ENCODE measurements around the gene SYS1.

SYS1 gene

GRCh38 chr20:45355209-45356084 lies 7.5 kb upstream of the SYS1 start:
- no peak overlapping the region for H3K4me2 ChIP-seq (ENCODE audit: low read length)
- no peak overlapping the region for H3K14ac ChIP-seq (ENCODE audit: low read length)
- no peak overlapping the region for H2AK5ac ChIP-seq (ENCODE audit: low read length)
- H3K9ac ChIP-seq (ENCODE audit: low read length), result no peak overlapping the region
- peaks cover 17% of the 10 kb centered on the region for H3K79me1 ChIP-seq (ENCODE audit: low read length)
- no peaks in the 10 kb centered on the region for H3K27me3 ChIP-seq (ENCODE audit: insufficient read depth, low read length)
- no peaks in the 10 kb centered on the region for H3K36me3 ChIP-seq (ENCODE audit: control insufficient read depth in 1 of 2, insufficient read depth in 2 of 2, low read length in 2 of 2)
- H3K4me3 ChIP-seq (ENCODE audit: low read depth, low read length), result no peak overlapping the region
- H3K4me1 ChIP-seq (ENCODE audit: control insufficient read depth in 1 of 2, insufficient read depth in 2 of 2, low read length in 2 of 2), result peaks cover 21 to 28% of the 10 kb centered on the region in 2 experiments
- H2AFZ ChIP-seq (ENCODE audit: insufficient read depth, low read length, poor library complexity), result no peak overlapping the region
- H3K18ac ChIP-seq (ENCODE audit: low read length), result no peak overlapping the region
- no peak overlapping the region for H3K23ac ChIP-seq (ENCODE audit: low read length)
- no CpG with 5 or more reads among the region's 5 CpGs for WGBS (ENCODE audit: extremely low coverage, insufficient coverage, insufficient read length)
- peak overlapping the region; percentile 34 for H2BK12ac ChIP-seq (ENCODE audit: low read length)
- H3K9me3 ChIP-seq (ENCODE audit: insufficient read depth, low read depth, low read length), result no peaks in the 10 kb centered on the region
- no peak overlapping the region for H3K27ac ChIP-seq (ENCODE audit: low read depth, low read length)
- H3K4ac ChIP-seq (ENCODE audit: low read depth, low read length), result no peak overlapping the region
- peak; percentile 24 to 32 for DNase-seq
- no peak overlapping the region for H4K91ac ChIP-seq (ENCODE audit: low read depth, low read length)
- no peak overlapping the region for H2BK5ac ChIP-seq (ENCODE audit: low read depth, low read length, poor library complexity)
- H2BK120ac ChIP-seq (ENCODE audit: insufficient read depth, low read length, poor library complexity), result no peak overlapping the region
- no peak overlapping the region for H4K12ac ChIP-seq (ENCODE audit: low read depth, low read length)
- peaks cover 2% of the 10 kb centered on the region for H3K79me2 ChIP-seq (ENCODE audit: control insufficient read depth, insufficient read depth, low read length, poor library complexity)
- no peak overlapping the region for H4K8ac ChIP-seq (ENCODE audit: low read depth, low read length)

GRCh38 chr20:45358282-45359068 lies 4.5 kb upstream of the SYS1 start:
- H2BK5ac ChIP-seq (ENCODE audit: low read depth, low read length, poor library complexity), result peak overlapping the region; percentile 6
- peak in 1 of 2 donors; percentile 38 for DNase-seq
- H3K4me1 ChIP-seq (ENCODE audit: control insufficient read depth in 1 of 2, insufficient read depth in 2 of 2, low read length in 2 of 2), result peaks cover 27 to 31% of the 10 kb centered on the region in 2 experiments

GRCh38 chr20:45359069-45359405 lies 3.9 kb upstream of the SYS1 start:
- no peak overlapping the region for H3K9ac ChIP-seq (ENCODE audit: low read length)
- H2BK12ac ChIP-seq (ENCODE audit: low read length), result peak overlapping the region; percentile 94
- H3K18ac ChIP-seq (ENCODE audit: low read length), result peak overlapping the region; percentile 51
- H3K27me3 ChIP-seq (ENCODE audit: insufficient read depth, low read length), result no peaks in the 10 kb centered on the region
- no peak overlapping the region for H3K4me2 ChIP-seq (ENCODE audit: low read length)
- peak overlapping the region; percentile 78 for H3K27ac ChIP-seq (ENCODE audit: low read depth, low read length)
- H3K36me3 ChIP-seq (ENCODE audit: control insufficient read depth in 1 of 2, insufficient read depth in 2 of 2, low read length in 2 of 2), result no peaks in the 10 kb centered on the region
- H2BK5ac ChIP-seq (ENCODE audit: low read depth, low read length, poor library complexity), result peak overlapping the region; percentile 88
- H3K23ac ChIP-seq (ENCODE audit: low read length), result no peak overlapping the region
- H4K8ac ChIP-seq (ENCODE audit: low read depth, low read length), result peak overlapping the region; percentile 39
- H3K79me1 ChIP-seq (ENCODE audit: low read length), result peaks cover 26% of the 10 kb centered on the region
- H4K12ac ChIP-seq (ENCODE audit: low read depth, low read length), result no peak overlapping the region
- H2AFZ ChIP-seq (ENCODE audit: insufficient read depth, low read length, poor library complexity), result no peak overlapping the region
- H3K4me1 ChIP-seq (ENCODE audit: control insufficient read depth in 1 of 2, insufficient read depth in 2 of 2, low read length in 2 of 2), result peaks cover 29 to 31% of the 10 kb centered on the region in 2 experiments
- WGBS (ENCODE audit: extremely low coverage, insufficient coverage, insufficient read length), result no CpG with 5 or more reads among the region's 7 CpGs
- H3K9me3 ChIP-seq (ENCODE audit: insufficient read depth, low read depth, low read length), result no peaks in the 10 kb centered on the region
- H4K91ac ChIP-seq (ENCODE audit: low read depth, low read length), result peak overlapping the region; percentile 92
- peak overlapping the region; percentile 85 for H2AK5ac ChIP-seq (ENCODE audit: low read length)
- H3K4ac ChIP-seq (ENCODE audit: low read depth, low read length), result no peak overlapping the region
- no peak overlapping the region for H3K4me3 ChIP-seq (ENCODE audit: low read depth, low read length)
- peak overlapping the region; percentile 73 for H2BK120ac ChIP-seq (ENCODE audit: insufficient read depth, low read length, poor library complexity)
- peak overlapping the region; percentile 39 for H3K14ac ChIP-seq (ENCODE audit: low read length)
- no peak for DNase-seq
- H3K79me2 ChIP-seq (ENCODE audit: control insufficient read depth, insufficient read depth, low read length, poor library complexity), result peaks cover 7% of the 10 kb centered on the region

More at GRCh38 chr20:45358282-45359068, 4.5 kb upstream of the SYS1 start:
- no peak overlapping the region for H4K12ac ChIP-seq (ENCODE audit: low read depth, low read length)
- WGBS (ENCODE audit: extremely low coverage, insufficient coverage, insufficient read length), result no CpG with 5 or more reads among the region's 10 CpGs
- no peak overlapping the region for H3K4me3 ChIP-seq (ENCODE audit: low read depth, low read length)
- H3K4ac ChIP-seq (ENCODE audit: low read depth, low read length), result no peak overlapping the region
- no peak overlapping the region for H4K8ac ChIP-seq (ENCODE audit: low read depth, low read length)
- H2AK5ac ChIP-seq (ENCODE audit: low read length), result peak overlapping the region; percentile 85
- peak overlapping the region; percentile 39 for H3K14ac ChIP-seq (ENCODE audit: low read length)
- no peaks in the 10 kb centered on the region for H3K27me3 ChIP-seq (ENCODE audit: insufficient read depth, low read length)
- H3K9ac ChIP-seq (ENCODE audit: low read length), result no peak overlapping the region
- H3K79me2 ChIP-seq (ENCODE audit: control insufficient read depth, insufficient read depth, low read length, poor library complexity), result peaks cover 3% of the 10 kb centered on the region
- H4K91ac ChIP-seq (ENCODE audit: low read depth, low read length), result peak overlapping the region; percentile 92
- peak overlapping the region; percentile 10 for H2AFZ ChIP-seq (ENCODE audit: insufficient read depth, low read length, poor library complexity)
- no peaks in the 10 kb centered on the region for H3K9me3 ChIP-seq (ENCODE audit: insufficient read depth, low read depth, low read length)
- no peak overlapping the region for H3K27ac ChIP-seq (ENCODE audit: low read depth, low read length)
- H2BK12ac ChIP-seq (ENCODE audit: low read length), result peak overlapping the region; percentile 94
- H3K36me3 ChIP-seq (ENCODE audit: control insufficient read depth in 1 of 2, insufficient read depth in 2 of 2, low read length in 2 of 2), result no peaks in the 10 kb centered on the region
- no peak overlapping the region for H3K23ac ChIP-seq (ENCODE audit: low read length)
- H3K4me2 ChIP-seq (ENCODE audit: low read length), result no peak overlapping the region
- peak overlapping the region; percentile 51 for H3K18ac ChIP-seq (ENCODE audit: low read length)
- H2BK120ac ChIP-seq (ENCODE audit: insufficient read depth, low read length, poor library complexity), result peak overlapping the region; percentile 73
- H3K79me1 ChIP-seq (ENCODE audit: low read length), result peaks cover 26% of the 10 kb centered on the region

- Histone ChIP-seq H4K8ac (ENCODE audit: low read depth, low read length) (peak overlapping the region; percentile 39), H2BK120ac (ENCODE audit: insufficient read depth, low read length, poor library complexity) (peak overlapping the region; percentile 73), H3K79me2 (ENCODE audit: control insufficient read depth, insufficient read depth, low read length, poor library complexity) (peaks cover 8% of the 10 kb centered on the region), H3K27me3 (ENCODE audit: insufficient read depth, low read length) (no peaks in the 10 kb centered on the region), H4K12ac (ENCODE audit: low read depth, low read length) (no peak overlapping the region), H3K4ac (ENCODE audit: low read depth, low read length) (peak overlapping the region; percentile 80), H3K27ac (ENCODE audit: low read depth, low read length) (peak overlapping the region; percentile 93), H3K79me1 (ENCODE audit: low read length) (peaks cover 26% of the 10 kb centered on the region), H3K9me3 (ENCODE audit: insufficient read depth, low read depth, low read length) (no peaks in the 10 kb centered on the region), H2AK5ac (ENCODE audit: low read length) (peak overlapping the region; percentile 69), H4K91ac (ENCODE audit: low read depth, low read length) (peak overlapping the region; percentile 92), H3K4me3 (ENCODE audit: low read depth, low read length) (no peak overlapping the region), H2BK5ac (ENCODE audit: low read depth, low read length, poor library complexity) (peak overlapping the region; percentile 88), H3K9ac (ENCODE audit: low read length) (peak overlapping the region; percentile 22), H2AFZ (ENCODE audit: insufficient read depth, low read length, poor library complexity) (no peak overlapping the region), H3K23ac (ENCODE audit: low read length) (no peak overlapping the region), H3K36me3 (ENCODE audit: control insufficient read depth in 1 of 2, insufficient read depth in 2 of 2, low read length in 2 of 2) (no peaks in the 10 kb centered on the region), H3K4me1 (ENCODE audit: control insufficient read depth in 1 of 2, insufficient read depth in 2 of 2, low read length in 2 of 2) (peaks cover 31% of the 10 kb centered on the region in 2 experiments), H2BK12ac (ENCODE audit: low read length) (peak overlapping the region; percentile 94), H3K14ac (ENCODE audit: low read length) (peak overlapping the region; percentile 62), H3K18ac (ENCODE audit: low read length) (peak overlapping the region; percentile 68), H3K4me2 (ENCODE audit: low read length) (peak overlapping the region; percentile 33)
- no peak for DNase-seq
- WGBS (ENCODE audit: extremely low coverage, insufficient coverage, insufficient read length), result no CpG with 5 or more reads among the region's 9 CpGs
Observed at GRCh38 chr20:45359406-45360148, 3.4 kb upstream of the SYS1 start.

Measured in trophoblast cell (in vitro differentiated cells and primary cell).